ENCODE measurements around the gene ASTN1.

Gene ASTN1

GRCh38 chr1:176976771-176977170, 187.7 kb downstream of the ASTN1 start:
- no peak for TF ChIP-seq POLR2AphosphoS5 (IDR thresholded peaks at IDR 0.05; ENCODE audit: low read depth, low read length)
- TF ChIP-seq, protein P1, sequence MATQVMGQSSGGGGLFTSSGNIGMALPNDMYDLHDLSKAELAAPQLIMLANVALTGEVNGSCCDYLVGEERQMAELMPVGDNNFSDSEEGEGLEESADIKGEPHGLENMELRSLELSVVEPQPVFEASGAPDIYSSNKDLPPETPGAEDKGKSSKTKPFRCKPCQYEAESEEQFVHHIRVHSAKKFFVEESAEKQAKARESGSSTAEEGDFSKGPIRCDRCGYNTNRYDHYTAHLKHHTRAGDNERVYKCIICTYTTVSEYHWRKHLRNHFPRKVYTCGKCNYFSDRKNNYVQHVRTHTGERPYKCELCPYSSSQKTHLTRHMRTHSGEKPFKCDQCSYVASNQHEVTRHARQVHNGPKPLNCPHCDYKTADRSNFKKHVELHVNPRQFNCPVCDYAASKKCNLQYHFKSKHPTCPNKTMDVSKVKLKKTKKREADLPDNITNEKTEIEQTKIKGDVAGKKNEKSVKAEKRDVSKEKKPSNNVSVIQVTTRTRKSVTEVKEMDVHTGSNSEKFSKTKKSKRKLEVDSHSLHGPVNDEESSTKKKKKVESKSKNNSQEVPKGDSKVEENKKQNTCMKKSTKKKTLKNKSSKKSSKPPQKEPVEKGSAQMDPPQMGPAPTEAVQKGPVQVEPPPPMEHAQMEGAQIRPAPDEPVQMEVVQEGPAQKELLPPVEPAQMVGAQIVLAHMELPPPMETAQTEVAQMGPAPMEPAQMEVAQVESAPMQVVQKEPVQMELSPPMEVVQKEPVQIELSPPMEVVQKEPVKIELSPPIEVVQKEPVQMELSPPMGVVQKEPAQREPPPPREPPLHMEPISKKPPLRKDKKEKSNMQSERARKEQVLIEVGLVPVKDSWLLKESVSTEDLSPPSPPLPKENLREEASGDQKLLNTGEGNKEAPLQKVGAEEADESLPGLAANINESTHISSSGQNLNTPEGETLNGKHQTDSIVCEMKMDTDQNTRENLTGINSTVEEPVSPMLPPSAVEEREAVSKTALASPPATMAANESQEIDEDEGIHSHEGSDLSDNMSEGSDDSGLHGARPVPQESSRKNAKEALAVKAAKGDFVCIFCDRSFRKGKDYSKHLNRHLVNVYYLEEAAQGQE (IDR thresholded peaks at IDR 0.05; ENCODE audit: insufficient read depth in 1 of 2, low read depth in 2 of 2, low read length in 2 of 2): no peak
- no peak for TF ChIP-seq TAF1 (IDR thresholded peaks at IDR 0.05; ENCODE audit: borderline replicate concordance, insufficient read depth, low read length)
- TF ChIP-seq FOXP2 (optimal IDR thresholded peaks at IDR 0.05; ENCODE audit: borderline replicate concordance, extremely low read depth, extremely low read length, insufficient read depth): no peak
- no peak for TF ChIP-seq SIN3A (IDR thresholded peaks at IDR 0.05; ENCODE audit: borderline replicate concordance, insufficient read depth, low read length)

DNA sequence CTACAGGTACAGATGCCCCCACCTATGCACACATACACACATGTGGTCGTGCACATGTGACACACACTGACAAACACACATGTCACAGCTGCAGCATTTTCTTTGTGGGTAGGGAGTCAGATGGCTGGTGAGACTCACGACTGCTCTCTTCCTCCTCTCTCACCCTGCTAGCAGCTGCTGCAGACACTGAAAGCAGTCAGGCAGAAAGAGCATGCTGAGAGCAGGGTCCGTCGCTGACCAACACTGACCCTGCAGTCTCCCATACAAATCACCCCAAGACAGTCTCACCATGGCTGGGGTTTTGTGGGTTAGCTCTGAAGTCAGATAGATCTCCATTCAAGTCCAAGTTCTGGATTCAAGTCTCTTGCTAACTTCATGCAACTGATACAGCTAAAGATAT, 188.3 kb downstream of the ASTN1 start:
- TF ChIP-seq SIN3A (IDR thresholded peaks at IDR 0.05; ENCODE audit: borderline replicate concordance, insufficient read depth, low read length): no peak
- TF ChIP-seq POLR2AphosphoS5 (IDR thresholded peaks at IDR 0.05; ENCODE audit: low read depth, low read length): no peak
- no peak for TF ChIP-seq FOXP2 (optimal IDR thresholded peaks at IDR 0.05; ENCODE audit: borderline replicate concordance, extremely low read depth, extremely low read length, insufficient read depth)
- no peak for TF ChIP-seq TAF1 (IDR thresholded peaks at IDR 0.05; ENCODE audit: borderline replicate concordance, insufficient read depth, low read length)

DNA sequence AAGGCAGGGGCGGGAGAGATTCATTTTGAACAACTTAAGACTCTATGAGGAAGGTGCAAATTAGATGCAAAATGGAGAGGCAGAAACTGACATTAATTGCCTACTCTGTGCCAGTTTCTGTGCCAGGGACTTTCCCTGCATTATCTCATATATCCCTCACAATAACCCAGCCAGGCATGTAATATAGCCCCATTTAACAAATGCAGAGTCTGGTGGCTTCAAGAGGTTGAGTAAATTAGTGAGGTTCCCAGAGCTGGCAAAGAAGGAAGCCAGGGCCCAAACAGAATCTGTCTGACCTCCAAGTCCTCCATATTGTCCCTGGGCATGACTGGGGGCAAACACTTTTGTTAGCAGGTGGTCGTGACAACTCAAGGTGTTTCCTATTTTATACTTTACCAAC, 199.8 kb downstream of the ASTN1 start:
- TF ChIP-seq FOXP2 (optimal IDR thresholded peaks at IDR 0.05; ENCODE audit: borderline replicate concordance, extremely low read depth, extremely low read length, insufficient read depth) (no peak), SIN3A (IDR thresholded peaks at IDR 0.05; ENCODE audit: borderline replicate concordance, insufficient read depth, low read length) (no peak), POLR2AphosphoS5 (IDR thresholded peaks at IDR 0.05; ENCODE audit: low read depth, low read length) (no peak), TAF1 (IDR thresholded peaks at IDR 0.05; ENCODE audit: borderline replicate concordance, insufficient read depth, low read length) (no peak)
- TF ChIP-seq, protein P1 (IDR thresholded peaks at IDR 0.05; ENCODE audit: insufficient read depth in 1 of 2, low read depth in 2 of 2, low read length in 2 of 2): no peak

- TF ChIP-seq POLR2AphosphoS5 (IDR thresholded peaks at IDR 0.05; ENCODE audit: low read depth, low read length) (no peak), TAF1 (IDR thresholded peaks at IDR 0.05; ENCODE audit: borderline replicate concordance, insufficient read depth, low read length) (no peak), SIN3A (IDR thresholded peaks at IDR 0.05; ENCODE audit: borderline replicate concordance, insufficient read depth, low read length) (no peak), FOXP2 (optimal IDR thresholded peaks at IDR 0.05; ENCODE audit: borderline replicate concordance, extremely low read depth, extremely low read length, insufficient read depth) (no peak)
- TF ChIP-seq, protein P1 (IDR thresholded peaks at IDR 0.05; ENCODE audit: insufficient read depth in 1 of 2, low read depth in 2 of 2, low read length in 2 of 2): no peak
Observed at GRCh38 chr1:176963181-176963580, 201.3 kb downstream of the ASTN1 start.

GRCh38 chr1:176961678-176962077, 202.8 kb downstream of the ASTN1 start:
- TF ChIP-seq SIN3A (IDR thresholded peaks at IDR 0.05; ENCODE audit: borderline replicate concordance, insufficient read depth, low read length) (no peak), POLR2AphosphoS5 (IDR thresholded peaks at IDR 0.05; ENCODE audit: low read depth, low read length) (no peak), TAF1 (IDR thresholded peaks at IDR 0.05; ENCODE audit: borderline replicate concordance, insufficient read depth, low read length) (no peak), FOXP2 (optimal IDR thresholded peaks at IDR 0.05; ENCODE audit: borderline replicate concordance, extremely low read depth, extremely low read length, insufficient read depth) (no peak)
- TF ChIP-seq, protein P1 (IDR thresholded peaks at IDR 0.05; ENCODE audit: insufficient read depth in 1 of 2, low read depth in 2 of 2, low read length in 2 of 2): no peak
